NCI-H1417 treated with DMSO at 0.1 percent for 48 hours (cell line): ENCODE results near the gene KIF6.
A peak's percentile ranks its signal among the peaks of the same experiment; 100 is the strongest.

Experiments
- DNase-seq: peaks from one replicate; lab custom pipeline; 2025; lab: John Stamatoyannopoulos, UW

Gene KIF6

GRCh38 chr6:39378175-39378959, 346.8 kb downstream of the KIF6 start:
- DNase-seq, result no peak

GRCh38 chr6:39377539-39377950, 347.7 kb downstream of the KIF6 start:
- DNase-seq, result no peak

GRCh38 chr6:39375405-39375804, 349.8 kb downstream of the KIF6 start:
- no peak for DNase-seq

GRCh38 chr6:39370390-39370789, 354.8 kb downstream of the KIF6 start:
- DNase-seq, result no peak

- DNase-seq, result no peak
Observed at GRCh38 chr6:39369987-39370386, 355.2 kb downstream of the KIF6 start.

GRCh38 chr6:39367700-39368099, 357.5 kb downstream of the KIF6 start:
- DNase-seq, result no peak

GRCh38 chr6:39366931-39367618, 358.1 kb downstream of the KIF6 start:
- DNase-seq, result no peak

DNA sequence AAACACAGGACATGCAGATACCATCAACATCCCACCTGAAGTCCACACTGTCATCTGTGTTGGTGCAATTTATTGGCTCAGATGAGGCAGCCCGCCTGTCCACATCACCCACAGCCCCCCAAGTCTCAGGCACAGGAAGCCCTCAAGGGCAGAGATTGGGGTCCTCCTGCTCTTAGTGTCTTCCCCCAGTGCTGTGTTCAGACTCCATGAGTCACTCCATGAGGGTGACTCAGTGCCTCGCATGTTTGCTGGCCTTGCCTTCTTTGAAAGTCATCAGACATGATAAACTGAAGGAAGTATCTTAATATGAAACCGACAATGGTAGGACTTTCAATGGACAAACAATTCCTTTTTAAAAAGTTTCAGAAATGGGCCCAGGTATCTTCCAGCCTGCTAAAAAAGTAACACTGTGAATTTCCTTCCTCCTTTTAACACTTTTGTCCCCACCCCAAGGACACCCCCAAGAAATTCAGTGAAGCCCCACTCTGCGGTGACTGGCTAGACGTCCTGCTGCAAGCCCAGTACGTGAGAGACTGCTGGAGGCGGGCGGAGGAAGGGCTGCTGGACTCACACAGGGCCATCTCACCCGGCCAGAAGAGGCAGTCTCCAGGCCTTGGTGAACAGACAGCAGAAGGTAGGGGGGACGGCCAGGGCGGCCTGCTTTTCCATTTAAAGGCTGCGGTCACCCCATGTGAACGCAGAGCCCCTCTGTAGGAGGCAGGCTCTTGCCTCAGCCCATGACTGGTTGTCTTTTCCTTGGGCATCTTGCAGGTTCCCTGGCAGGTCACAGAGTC, 359.7 kb downstream of the KIF6 start:
- DNase-seq, result no peak

DNA sequence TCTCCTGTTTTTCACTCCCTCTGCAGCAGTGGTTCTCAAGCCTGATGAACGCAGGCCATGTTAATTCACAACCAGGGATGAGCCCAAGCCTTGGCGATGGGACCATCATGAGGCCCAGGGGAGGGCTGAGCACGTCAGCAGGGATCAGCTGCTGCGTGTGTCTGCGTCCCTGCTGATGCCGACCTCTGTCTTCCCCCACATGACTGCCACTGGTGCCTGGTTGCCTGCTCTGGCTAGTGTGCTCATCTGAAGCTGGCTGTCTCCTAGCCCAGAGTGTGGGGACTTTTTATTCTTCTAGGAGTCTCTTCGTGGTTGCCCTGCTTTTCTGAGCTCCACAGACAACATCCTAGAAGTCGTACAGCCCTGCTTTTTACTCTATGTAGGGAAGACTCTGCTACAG, 361.9 kb downstream of the KIF6 start:
- DNase-seq, result no peak

DNA sequence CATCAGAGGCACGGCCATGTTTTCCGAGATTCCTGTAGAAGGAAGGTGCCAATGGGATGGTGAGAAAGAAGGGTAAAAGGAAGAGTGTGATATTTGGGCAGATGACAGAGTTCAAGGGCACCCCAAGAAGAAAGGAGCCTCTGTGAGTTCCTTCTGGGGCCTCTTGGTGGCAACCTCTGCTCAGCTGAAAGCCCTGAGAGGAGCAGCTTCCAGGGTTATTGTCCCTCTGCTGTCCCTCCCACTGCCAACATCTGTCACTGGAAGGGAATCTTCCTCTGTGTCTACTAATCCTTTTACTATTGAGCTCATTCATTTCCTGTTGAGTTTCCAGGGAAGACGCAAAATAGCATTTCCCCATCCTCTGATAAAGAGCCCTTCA, 362.7 kb downstream of the KIF6 start:
- no peak for DNase-seq

DNA sequence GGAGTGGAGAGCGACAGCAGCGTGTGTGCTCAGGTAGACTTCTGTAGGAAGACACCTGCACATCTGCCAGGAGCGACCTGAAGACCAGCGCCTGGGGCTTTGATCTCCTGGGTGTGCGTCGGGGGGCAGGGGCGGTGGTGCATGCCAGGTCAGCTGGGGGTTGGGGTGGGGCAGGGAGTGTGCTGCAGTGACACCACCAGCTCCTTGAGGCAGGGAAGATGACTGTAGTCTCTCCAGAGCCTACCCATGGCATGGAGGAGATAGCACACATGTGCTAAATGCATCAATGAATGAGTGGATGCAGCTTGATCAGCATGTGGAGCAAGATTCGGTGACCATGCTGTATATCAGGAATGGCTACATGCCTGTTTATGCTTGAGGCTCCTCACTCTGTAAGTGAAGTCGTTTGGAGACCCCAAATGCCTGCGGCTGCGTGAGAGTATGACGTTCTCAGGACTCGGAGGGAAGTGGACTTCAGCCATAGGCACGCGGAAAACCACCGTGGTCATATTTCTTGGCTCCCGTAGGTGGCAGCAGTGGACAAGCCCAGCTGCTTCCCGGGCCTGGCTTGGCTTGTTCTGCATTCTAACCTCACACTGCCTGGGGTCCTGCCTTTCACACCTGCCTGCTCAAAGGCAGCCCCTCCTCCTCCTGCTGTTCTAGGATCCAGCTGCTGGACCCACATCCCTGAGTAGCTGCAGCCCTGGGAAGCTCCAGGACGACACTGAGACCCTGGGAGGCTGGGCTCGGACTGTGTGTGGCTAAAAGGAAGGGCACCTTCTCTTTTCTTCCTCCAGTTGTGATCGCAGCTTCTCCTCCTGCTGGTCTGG, 363.3 kb downstream of the KIF6 start:
- DNase-seq, result peak; percentile 34

GRCh38 chr6:39360378-39360777, 364.8 kb downstream of the KIF6 start:
- no peak for DNase-seq

GRCh38 chr6:39357998-39358686, 367.1 kb downstream of the KIF6 start:
- no peak for DNase-seq

DNA sequence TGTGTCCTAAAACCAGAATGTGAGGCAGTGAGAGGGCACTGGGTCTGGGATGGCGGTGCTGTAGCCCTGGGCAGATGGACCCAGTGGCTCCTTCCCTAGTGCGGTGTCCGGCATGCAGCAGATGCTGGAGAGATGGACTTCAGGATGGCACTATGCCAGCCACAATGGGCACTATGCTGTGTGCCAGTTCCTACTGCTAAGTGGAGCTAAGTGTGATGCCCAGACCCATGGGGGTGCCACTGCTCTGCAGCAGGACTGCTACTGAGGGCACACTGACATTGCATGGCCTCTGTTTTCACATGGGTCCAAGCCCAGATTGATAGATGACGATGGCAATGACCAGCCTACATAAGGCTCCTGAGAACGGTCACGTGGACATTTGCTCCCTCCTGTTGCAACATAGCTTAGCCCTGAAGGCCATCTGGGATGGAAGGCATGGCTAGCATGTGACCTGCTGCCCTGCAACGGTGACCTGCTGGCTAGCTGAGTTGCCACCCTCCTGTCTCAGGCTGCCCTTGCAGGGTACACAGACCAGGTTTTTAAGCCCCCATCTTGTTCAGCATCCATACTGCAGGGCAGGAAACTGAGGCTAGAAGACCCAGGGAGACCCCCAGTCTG, 371.4 kb downstream of the KIF6 start:
- DNase-seq, result no peak

DNA sequence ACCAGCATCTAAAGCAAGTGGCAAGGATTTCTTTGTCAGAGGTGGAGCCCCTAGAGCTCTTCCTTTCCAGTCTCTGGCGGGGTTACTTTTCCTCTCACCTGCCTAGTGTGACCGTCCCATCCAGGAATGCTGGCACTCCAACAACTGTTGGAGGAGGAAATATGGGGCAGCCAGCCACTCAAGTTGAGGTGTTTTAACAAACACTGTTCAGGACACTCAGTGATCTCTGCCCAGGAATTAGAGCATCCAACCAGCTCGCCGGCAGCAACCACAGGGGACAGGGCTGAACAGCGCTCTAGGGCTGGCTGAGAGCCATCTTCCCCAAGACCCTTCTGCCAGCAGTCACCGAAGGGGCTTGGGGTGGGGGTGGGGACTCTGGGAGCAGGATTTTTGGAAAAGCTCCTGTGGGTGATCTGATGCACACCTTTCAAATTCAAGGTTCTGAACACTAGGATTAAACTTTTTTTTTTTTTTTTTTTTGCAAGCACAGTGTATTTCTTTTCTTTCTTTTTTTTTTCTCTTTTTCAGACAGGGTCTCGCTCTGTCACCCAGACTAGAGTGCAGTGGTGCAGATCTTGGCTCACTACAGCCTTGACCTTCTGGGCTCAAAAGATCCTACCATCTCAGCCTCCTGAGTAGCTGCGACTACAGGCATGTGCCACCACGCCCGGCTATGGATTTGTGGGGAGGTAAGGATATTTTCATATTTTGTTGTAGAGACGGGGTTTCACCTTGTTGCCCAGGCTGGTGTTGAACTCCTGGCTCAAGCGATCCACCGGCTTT, 374.3 kb downstream of the KIF6 start:
- no peak for DNase-seq

- DNase-seq, result no peak
Observed at GRCh38 chr6:39348740-39349139, 376.5 kb downstream of the KIF6 start.

DNA sequence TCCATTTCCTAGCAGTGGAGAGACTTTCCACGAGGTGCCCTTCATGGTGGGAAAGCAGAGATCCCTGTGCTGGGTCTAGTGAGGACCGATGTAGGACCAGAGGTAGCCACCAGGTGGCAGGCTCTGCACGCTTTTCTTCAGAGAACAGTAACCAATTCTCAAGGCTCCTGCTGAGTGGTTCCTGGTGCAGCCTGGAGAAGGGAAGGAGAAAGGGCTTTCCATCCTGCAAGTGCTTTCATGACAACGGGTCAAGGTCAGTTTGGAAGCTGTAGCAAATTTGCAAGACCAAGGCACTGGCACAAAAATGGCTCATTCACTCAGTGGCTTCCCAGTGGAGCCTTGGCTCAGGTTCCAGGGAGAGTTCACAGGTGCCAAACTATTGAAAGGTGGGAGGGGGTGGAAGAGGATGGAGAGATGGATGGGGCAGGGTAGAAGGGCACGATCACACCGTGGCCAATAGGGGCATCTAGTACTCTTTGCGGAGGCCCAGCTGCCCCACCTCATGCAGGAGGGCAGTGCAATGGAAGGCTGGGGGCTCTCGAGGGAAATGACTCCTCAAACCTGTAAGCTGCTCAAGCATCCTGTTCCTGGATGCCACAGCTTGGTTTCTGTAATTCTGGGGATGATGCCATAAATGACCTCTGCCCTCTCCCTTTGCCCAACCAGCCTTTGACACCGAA, 377.2 kb downstream of the KIF6 start:
- no peak for DNase-seq

- DNase-seq, result no peak
Observed at GRCh38 chr6:39347206-39347605, 378.0 kb downstream of the KIF6 start.

- no peak for DNase-seq
Observed at GRCh38 chr6:39344821-39345280, 380.4 kb downstream of the KIF6 start.
